Prostate gland (tissue), 2 donors: Measurements from ENCODE around the gene LCK. TPM values are rescaled to one million over a fixed set of nuclear protein-coding genes. Genes with fewer than 3 reads are reported as not detected.
"Not testable (repeated sequence)": the region's sequence is repeated elsewhere in the genome, so short reads cannot be mapped to it uniquely, and the experiment has no call there.

Experiments used
- DNase-seq: peaks from one replicate; pipeline ENCODE4 v3.0.0-alpha.2; 2019; ENCODE audit warnings: low spot score
- H3K27ac ChIP-seq, 2 donors: fragments of 200-600 bp; sonication (generic); 2 replicates each; pipeline ENCODE4 v1.5.1; 2017 to 2019
- H3K27me3 ChIP-seq: fragments of 200-600 bp; sonication (generic); replicated peaks from 2 replicates; pipeline ENCODE4 v1.5.1; 2019; ENCODE audit not compliant: insufficient read depth
- H3K36me3 ChIP-seq, 2 donors: fragments of 200-600 bp; sonication (generic); 1 replicate in 1 of 2; 2 replicates in 1 of 2; pipeline versions ENCODE4 v1.5.1 to v1.8.1; 2017 to 2019
- H3K4me1 ChIP-seq: fragments of 200-600 bp; sonication (generic); replicated peaks from 2 replicates; pipeline ENCODE4 v1.5.1; 2019
- H3K4me3 ChIP-seq, 2 donors: fragments of 200-600 bp; sonication (generic); 2 replicates each; pipeline ENCODE4 v1.5.1; 2017 to 2019
- H3K9me3 ChIP-seq: fragments of 200-600 bp; sonication (generic); 2 replicates; pipeline ENCODE4 v1.5.1; 2017
- CTCF ChIP-seq, 4 experiments: fragments of 200-600 bp in 2 of 4; fragments of 450-650 bp in 2 of 4; sonication (generic) in 2 of 4; IDR thresholded peaks; 1 replicate in 3 of 4; 2 replicates in 1 of 4; pipeline ENCODE4 v1.5.1; 2016 to 2019; ENCODE audit warnings: antibody characterized with exemption in 4 of 4, mild to moderate bottlenecking in 2 of 4, moderate library complexity in 2 of 4
- POLR2A ChIP-seq: fragments of 450-650 bp; IDR thresholded peaks from one replicate; pipeline ENCODE4 v1.6.1; 2016; ENCODE audit warnings: antibody characterized with exemption, mild to moderate bottlenecking
- POLR2AphosphoS5 ChIP-seq: sonication (generic); formaldehyde crosslinking; IDR thresholded peaks from one replicate; pipeline ENCODE4 v1.6.1; 2017; ENCODE audit warnings: antibody characterized with exemption
- WGBS: methylation state at CpG from one replicate; pipeline ENCODE4 v1.1.5; 2018; 5-methylcytosine and 5-hydroxymethylcytosine counted together
- intact Hi-C: fragments of 100-400 bp; cut with DNase I; formaldehyde crosslinking; loops from one replicate; pipeline ENCODE4 v1.14.2; 2022
- total RNA-seq, 2 donors: library from RNA; depleted of rRNA; stranded (reverse); fragments of >200 nt; gene quantifications; one replicate each; pipeline ENCODE4 v1.1.0, GENCODE V29; 2016

LCK gene
- total RNA-seq, 2 donors from 2014 or later, result 1.3 to 4.4 TPM

GRCh38 chr1:32249831-32250525 is 1.1 kb upstream of the LCK start:
- no peak for DNase-seq

GRCh38 chr1:32255072-32256071 is 4.3 kb downstream of the LCK start:
- H3K4me3 ChIP-seq, result no peak overlapping the region
- TF ChIP-seq CTCF (IDR thresholded peaks at IDR 0.05), result no peak
- no peak for TF ChIP-seq POLR2A
- no peak for TF ChIP-seq POLR2AphosphoS5
- intact Hi-C loops, result no loop called here

More at GRCh38 chr1:32249831-32250525, 1.1 kb upstream of the LCK start:
- no peak overlapping the region for H3K4me3 ChIP-seq
- H3K9me3 ChIP-seq, result no peaks in the 10 kb centered on the region
- intact Hi-C loops, result no loop called here
- WGBS, result 78% methylated on average over 9 of the region's 9 CpGs
- no peaks in the 10 kb centered on the region for H3K36me3 ChIP-seq
- no peaks in the 10 kb centered on the region for H3K4me1 ChIP-seq
- no peak overlapping the region for H3K27ac ChIP-seq
- no peak for TF ChIP-seq POLR2A
- TF ChIP-seq POLR2AphosphoS5, result peak; percentile 8
- no peak for TF ChIP-seq CTCF (IDR thresholded peaks at IDR 0.05)
- no peaks in the 10 kb centered on the region for H3K27me3 ChIP-seq

GRCh38 chr1:32256473-32257226 is 5.6 kb downstream of the LCK start:
- Histone ChIP-seq H3K9me3 (no peaks in the 10 kb centered on the region), H3K27me3 (no peaks in the 10 kb centered on the region), H3K4me3 (no peak overlapping the region), H3K27ac (no peak overlapping the region), H3K36me3 (no peaks in the 10 kb centered on the region), H3K4me1 (no peaks in the 10 kb centered on the region)
- TF ChIP-seq POLR2A, result no peak
- no peak for TF ChIP-seq POLR2AphosphoS5
- TF ChIP-seq CTCF (IDR thresholded peaks at IDR 0.05), result no peak
- 67% methylated on average over 9 of the region's 9 CpGs for WGBS
- intact Hi-C loops, result no loop called here
- no peak for DNase-seq

More at GRCh38 chr1:32255072-32256071, 4.3 kb downstream of the LCK start:
- H3K9me3 ChIP-seq, result no peaks in the 10 kb centered on the region
- 82% methylated on average over 10 of the region's 10 CpGs for WGBS
- no peaks in the 10 kb centered on the region for H3K27me3 ChIP-seq
- H3K4me1 ChIP-seq, result no peaks in the 10 kb centered on the region
- DNase-seq, result no peak
- H3K36me3 ChIP-seq, result no peaks in the 10 kb centered on the region
- no peak overlapping the region for H3K27ac ChIP-seq

GRCh38 chr1:32257227-32257508 is 6.1 kb downstream of the LCK start:
- intact Hi-C loops, result no loop called here
- no peak overlapping the region for H3K4me3 ChIP-seq
- H3K27ac ChIP-seq, result no peak overlapping the region
- no peak for DNase-seq
- WGBS, result 90% methylated on average over 6 of the region's 6 CpGs
- no peaks in the 10 kb centered on the region for H3K9me3 ChIP-seq
- TF ChIP-seq POLR2AphosphoS5, result no peak
- TF ChIP-seq POLR2A, result no peak
- no peak for TF ChIP-seq CTCF (IDR thresholded peaks at IDR 0.05)
- no peaks in the 10 kb centered on the region for H3K36me3 ChIP-seq
- no peaks in the 10 kb centered on the region for H3K4me1 ChIP-seq
- no peaks in the 10 kb centered on the region for H3K27me3 ChIP-seq

- H3K27me3 ChIP-seq, H3K27ac ChIP-seq, H3K4me3 ChIP-seq, intact Hi-C loops, H3K36me3 ChIP-seq, H3K4me1 ChIP-seq, H3K9me3 ChIP-seq, DNase-seq: not testable (repeated sequence)
- 95% methylated on average over 4 of the region's 4 CpGs for WGBS
Measured at GRCh38 chr1:32263236-32263593, 12.2 kb downstream of the LCK start.
